ENCODE measurements around the gene NTMT1.

The NTMT1 gene

DNA sequence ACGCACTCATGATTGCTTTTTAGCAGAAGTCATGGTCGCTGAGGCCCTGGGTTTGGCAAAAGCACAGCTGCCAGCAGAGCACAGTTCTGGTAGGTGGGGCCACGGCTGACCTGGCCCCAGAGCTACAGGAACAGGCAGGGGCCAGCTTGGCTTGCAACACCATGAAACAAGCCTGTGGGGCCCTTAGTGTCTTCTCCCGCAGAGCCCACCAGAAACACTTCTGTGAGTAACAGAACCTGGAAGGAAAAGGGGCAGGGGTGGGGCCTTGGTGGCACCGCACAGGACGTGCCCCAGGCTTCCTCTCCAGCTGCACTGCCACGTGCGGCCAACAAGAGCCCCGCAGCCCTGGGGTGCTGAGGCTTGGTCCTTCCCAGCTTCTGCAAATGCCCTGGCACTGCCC lies 11.1 kb downstream of the NTMT1 start:
- DNase-seq (ENCODE audit: low read depth) = no peak

- DNase-seq (ENCODE audit: low read depth) = no peak
These were observed 11.9 kb downstream of the NTMT1 start for GRCh38 chr9:129637673-129638439.

DNA sequence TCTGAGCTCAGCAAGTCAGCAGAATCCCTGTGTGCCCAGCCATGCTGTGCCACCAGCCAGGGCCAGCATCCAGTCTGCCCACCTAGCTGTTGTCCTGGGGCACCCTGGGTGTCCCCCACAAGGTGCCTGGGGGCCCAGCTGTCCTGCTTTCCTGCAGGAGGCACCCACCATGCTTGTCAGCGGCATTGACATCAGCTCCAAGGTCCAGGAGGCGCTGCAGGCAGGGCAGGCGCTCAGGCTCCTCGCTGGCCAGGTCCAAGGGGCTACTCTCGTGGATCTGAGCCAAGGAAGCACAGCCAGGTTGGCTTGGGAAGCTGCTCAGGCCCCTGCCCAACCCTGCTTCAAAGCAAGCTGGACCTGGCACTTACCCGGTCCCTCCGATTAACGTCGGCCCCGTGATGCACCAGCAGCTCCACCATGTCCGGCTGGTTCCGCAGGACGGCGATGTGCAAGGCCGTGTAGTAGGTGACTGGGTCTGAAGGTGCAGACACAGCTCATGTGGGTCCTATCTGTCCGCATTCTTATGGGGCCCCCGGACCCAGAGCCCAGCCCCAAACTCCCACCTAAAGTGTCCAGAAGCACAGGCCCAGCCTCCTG lies 13.2 kb downstream of the NTMT1 start:
- DNase-seq (ENCODE audit: low read depth) = no peak

GRCh38 chr9:129639756-129640085 lies 13.8 kb downstream of the NTMT1 start:
- DNase-seq (ENCODE audit: low read depth) = no peak

DNA sequence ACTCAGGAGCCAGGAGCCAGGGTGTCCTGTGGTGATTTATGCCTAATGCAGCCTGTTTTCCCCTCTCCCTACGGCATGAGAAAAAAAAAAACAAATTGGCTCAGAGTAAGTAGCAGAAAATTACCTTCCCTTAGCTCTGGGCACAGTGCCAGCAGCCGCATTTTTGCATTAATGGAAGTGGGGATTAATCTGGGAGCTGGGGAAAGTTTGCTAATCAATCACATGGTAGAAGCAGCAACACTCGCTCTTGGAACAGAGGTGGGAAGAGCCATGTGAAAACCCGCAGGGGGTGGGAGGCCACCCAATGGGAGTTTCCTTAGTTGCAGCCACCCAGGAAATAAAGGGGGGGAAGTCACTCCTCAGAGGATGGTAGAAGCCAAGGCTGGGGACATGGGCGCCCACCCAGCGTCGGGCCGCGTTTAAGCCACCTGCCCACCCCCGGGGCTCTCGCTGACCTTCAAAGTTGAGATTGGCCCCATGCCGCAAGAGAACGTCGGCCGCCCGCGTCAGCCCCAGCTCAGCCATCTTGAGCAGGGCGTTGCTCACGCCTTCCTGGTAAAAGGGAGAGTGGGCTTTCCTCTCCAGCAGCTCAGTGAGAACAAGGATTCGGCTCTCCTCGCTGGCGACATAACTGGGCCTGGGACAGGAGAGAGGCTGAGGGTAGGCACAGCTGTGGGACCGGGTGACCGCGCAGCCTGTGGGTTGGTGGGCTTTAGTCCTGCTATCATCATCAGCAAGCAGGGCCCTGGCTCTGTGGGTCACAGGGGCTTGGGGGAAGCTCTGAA lies 14.3 kb downstream of the NTMT1 start:
- no peak for DNase-seq (ENCODE audit: low read depth)

GRCh38 chr9:129640871-129641749 lies 15.1 kb downstream of the NTMT1 start:
- DNase-seq (ENCODE audit: low read depth) = no peak

DNA sequence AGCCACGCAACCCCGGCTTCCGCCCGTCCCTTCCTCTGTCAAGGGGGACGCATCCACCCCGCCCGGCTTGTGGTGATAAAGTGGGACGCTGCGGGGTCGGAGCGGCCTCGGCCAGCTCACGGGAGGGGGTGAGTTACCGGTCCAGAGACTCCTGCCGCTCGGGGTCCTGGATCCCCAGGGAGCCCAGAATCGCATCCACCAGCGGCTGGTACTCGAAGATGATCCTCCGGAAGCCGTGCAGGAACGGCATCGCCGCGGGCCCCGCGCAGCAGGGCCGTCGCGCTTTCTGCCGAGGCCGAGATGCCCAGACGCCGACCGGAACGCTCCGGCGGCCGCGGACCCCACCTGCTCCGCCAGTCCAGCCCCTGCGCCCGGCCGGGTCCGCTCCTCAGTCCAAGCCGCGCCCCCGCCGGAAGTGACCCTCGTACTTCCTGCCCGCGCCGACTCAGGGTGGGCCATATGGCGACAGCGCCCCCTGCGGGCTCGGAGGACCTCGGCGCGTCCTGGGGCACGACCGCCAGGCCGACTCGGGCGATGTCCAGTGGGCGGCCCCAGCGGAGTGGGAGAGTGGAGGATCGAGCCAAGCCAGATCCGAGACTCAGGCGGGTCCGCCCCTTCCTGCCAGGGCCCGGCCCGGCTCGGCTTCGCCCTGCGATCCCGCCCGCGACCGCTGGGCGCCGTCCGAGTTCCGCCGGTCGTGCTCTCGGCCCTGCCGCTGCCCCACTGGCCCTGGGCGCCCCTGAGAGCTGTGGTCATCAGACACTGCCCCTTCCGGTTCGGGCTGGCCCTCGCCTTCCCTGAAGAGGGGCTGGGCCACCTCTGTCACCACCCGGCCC lies 16.0 kb downstream of the NTMT1 start, which contains the start of gene ASB6:
ASB6 (minus strand) TSS at position 402 of the 836 bp plus-strand sequence; CDS start at position 250, 152 bp downstream.
- peak; percentile 61 for DNase-seq (ENCODE audit: low read depth)

DNA sequence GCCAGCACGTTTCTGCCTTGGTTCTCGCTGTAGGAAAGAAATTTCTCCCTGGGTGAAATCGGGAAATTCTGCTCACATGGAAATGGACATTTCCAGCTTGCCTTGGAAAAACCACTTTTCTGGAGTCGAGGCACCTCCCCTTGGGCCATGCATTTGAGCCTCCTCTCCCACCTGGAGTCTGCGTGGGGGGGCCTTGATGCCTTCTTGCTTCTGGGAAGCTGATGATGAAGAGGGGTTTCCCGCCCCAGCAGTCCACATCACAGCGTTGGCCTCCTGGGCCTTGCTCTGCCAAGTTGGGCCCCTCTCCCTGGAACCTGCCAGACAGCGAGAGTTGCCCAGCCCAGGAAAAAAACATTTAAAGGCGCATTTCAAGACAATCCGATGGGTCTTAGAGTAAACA lies 17.7 kb downstream of the NTMT1 start:
- DNase-seq (ENCODE audit: low read depth) = no peak

DNA sequence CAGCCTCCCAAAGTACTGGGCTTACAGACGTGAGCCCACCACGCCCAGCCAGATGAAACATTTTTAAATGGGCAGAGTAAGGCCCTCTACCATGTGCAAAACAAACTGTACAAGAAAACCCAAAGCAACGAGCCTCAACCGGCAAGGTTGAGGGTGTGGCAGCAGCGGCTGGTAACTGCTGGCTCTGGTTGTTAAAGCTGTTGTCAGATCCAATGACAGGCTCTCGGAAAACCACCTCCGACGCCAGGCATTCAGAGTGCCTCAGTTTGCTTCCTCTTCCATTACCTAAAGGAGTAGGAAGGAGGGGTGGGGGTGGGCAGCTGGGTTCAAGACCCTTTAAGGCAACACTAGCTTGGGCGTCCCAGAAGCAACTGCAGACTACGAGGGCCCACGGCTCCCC lies 18.4 kb downstream of the NTMT1 start:
- no peak for DNase-seq (ENCODE audit: low read depth)

DNA sequence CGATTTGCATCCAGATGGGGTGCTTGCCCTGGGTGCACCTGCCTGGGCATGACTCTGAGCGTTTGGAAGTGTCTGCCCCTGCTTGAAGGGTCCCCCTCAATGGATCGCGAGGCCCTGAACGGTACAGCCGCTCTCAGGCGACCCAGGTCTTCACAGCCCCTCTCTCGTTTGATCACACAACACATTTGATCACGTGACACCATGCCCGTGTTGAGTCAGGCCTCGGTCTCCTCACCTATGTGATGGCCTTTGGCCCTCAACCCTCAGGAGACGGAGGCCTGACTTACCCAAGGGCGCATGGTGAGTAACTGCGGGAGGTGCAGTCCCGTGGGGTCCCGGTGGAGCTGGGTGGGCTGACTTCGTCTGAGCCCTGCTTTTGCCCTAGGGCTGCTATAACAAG lies 18.9 kb downstream of the NTMT1 start:
- no peak for DNase-seq (ENCODE audit: low read depth)

DNA sequence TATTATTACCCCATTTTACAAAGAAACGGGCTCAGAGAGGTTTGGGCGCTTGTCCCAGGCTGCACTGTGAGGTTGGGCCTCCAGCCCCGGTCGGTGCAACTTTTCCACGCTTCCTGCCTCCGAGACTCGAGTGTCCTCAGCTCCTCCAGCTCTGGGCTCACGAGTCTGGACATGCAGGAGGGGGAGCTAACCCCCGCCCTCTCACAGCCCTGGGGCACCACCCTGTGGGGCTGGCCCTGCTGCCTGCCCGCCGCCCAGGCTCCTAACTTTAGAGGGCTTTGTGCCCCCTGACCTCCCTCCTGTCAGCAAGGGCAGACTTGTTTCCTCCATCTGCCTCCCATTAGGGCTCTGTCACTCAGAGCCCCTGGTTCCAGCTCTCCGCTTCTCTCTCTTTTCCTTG lies 20.3 kb downstream of the NTMT1 start:
- DNase-seq (ENCODE audit: low read depth) = no peak

GRCh38 chr9:129646654-129647053 lies 20.7 kb downstream of the NTMT1 start:
- no peak for DNase-seq (ENCODE audit: low read depth)

DNA sequence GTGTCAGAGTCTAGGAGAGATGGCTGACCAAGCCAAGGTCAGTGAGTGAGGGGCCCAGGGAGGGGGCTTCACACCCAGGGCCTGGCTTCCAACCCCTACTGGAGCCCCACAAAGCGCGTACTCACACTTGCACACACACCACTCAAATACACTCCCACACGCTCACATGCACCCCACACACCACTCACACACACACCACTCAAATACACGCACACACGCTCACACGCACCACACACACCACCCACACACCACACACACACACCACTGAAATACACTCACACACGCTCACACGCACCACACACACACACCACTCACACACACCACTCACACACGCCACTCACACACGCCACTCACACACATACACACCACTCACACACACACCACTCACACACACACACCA lies 21.7 kb downstream of the NTMT1 start:
- DNase-seq (ENCODE audit: low read depth) = no peak

- no peak for DNase-seq (ENCODE audit: low read depth)
These were observed 22.3 kb downstream of the NTMT1 start for GRCh38 chr9:129648092-129648763.

- no peak for DNase-seq (ENCODE audit: low read depth)
These were observed 22.8 kb downstream of the NTMT1 start for GRCh38 chr9:129648764-129649115.

DNA sequence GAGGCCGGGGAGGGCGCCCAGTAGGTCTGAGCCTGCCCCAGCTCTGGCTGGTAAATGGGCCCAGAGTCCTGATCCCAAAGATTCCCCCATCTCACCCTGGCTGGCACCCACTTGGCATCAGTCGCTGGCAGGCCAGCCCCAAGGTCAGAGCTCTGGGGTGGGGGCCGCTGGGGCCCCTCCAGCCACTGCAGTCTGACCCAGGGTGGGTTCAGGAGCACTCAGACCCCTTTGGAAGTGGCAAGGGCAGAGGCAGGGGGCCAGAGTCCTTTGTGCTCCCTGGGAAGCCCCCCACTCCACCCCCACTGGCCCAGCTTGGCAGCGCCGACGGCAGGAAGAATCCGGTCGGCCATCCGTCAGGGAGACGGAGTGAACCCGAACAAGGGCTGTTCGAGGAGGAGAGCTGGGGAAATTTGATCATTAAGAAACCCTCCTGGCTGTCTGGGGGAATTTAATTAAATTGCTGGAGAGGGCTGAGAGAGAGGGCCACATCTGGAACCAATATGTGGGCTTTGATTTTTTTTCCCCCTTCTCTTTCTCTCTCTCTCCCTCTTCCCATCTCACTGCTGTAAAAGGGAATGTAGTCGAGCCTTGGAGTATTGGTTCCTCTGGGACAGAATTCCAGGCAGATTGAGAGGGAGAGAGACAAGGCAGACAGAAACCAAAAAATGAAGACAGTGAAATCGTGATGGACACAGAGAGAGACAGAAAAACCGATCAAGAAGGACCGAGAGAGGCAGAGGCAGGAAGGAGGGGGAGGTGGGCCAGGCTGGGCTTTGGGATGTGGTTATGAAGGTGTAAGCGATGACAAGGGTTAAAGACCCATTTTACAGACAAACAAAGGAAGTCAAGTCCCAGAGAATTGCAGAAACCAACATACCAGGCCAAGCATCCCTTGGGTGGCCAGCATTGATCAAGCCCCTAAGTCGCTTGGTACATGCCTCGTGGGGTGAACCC lies 24.0 kb downstream of the NTMT1 start:
- no peak for DNase-seq (ENCODE audit: low read depth)

DNA sequence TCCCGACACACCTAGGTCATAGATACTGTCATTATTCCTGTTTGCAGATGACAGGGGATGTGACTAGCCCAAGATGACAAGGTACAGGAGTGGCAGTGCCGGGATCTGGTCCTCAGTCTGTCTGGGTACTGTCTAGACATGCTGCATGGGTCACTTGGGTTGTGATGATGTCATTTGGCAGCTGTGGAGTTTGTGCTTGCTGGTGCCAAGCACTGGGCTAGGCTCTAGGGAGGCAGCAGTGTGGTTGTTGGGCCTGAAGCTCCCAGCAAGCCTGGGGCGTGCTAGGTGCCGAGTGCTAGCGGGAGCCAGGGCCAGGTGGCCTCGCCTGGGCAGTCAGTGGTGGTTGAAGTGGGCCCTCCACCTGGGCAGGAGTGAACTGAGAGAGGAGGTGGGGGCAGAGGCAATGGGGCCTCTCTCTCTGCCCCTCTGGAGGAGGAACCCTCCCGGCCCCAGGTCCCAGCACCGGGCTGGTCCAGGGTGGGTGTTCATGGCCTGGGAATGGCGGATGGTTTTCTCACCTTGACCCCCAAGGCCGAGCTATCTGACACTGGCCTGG lies 24.8 kb downstream of the NTMT1 start:
- no peak for DNase-seq (ENCODE audit: low read depth)

- no peak for DNase-seq (ENCODE audit: low read depth)
These were observed 28.0 kb downstream of the NTMT1 start for GRCh38 chr9:129653823-129654553.
